IMR-90 (cell line): Measurements from ENCODE around the gene IL11RA. TPM values are rescaled to one million over a fixed set of nuclear protein-coding genes. Genes with fewer than 3 reads are reported as not detected.

ENCODE experiments used
- ATAC-seq: fragments of 200-7000 bp; cut with Tn5 transposase; 2 replicates; pipeline ENCODE4 v1.9.1; 2020; ENCODE audit warnings: low read depth, mild to moderate bottlenecking, moderate library complexity
- BruUV-seq: library from RNA; stranded (reverse); fragments of 400-500 nt; replicated peaks from 2 replicates; lab custom pipeline; 2021; lab: Mats Ljungman, UMichigan
- CTCF ChIA-PET: fragments of 300-600 bp; formaldehyde crosslinking; extraction: SDS; loops from one replicate; lab custom pipeline; 2021; ENCODE audit warnings: antibody characterized with exemption; lab: Yijun Ruan, JAX
- POLR2A ChIA-PET: fragments of 300-600 bp; sonication (Branson Sonifier 250); formaldehyde crosslinking; loops from one replicate; lab custom pipeline; 2022; ENCODE audit warnings: antibody characterized with exemption; ENCODE audit not compliant: unreplicated experiment; lab: Charles Lee
- DNase-seq: peaks from one replicate; pipeline ENCODE4 v3.0.0; 2013
- H2AFZ ChIP-seq: replicated peaks from 2 replicates; pipeline ENCODE3; 2013; ENCODE audit warnings: low read length, mild to moderate bottlenecking; ENCODE audit not compliant: poor library complexity
- H2AK5ac ChIP-seq: 2 replicates; pipeline ENCODE4 v1.6.1; 2013; ENCODE audit warnings: low read depth, low read length, inconsistent platforms
- H2AK9ac ChIP-seq: replicated peaks from 2 replicates; pipeline ENCODE3; 2013; ENCODE audit warnings: mild to moderate bottlenecking, low read depth, low read length, moderate library complexity; ENCODE audit not compliant: poor library complexity
- H2BK120ac ChIP-seq: 2 replicates; pipeline ENCODE4 v1.6.1; 2013; ENCODE audit warnings: low read depth, low read length, inconsistent platforms
- H2BK15ac ChIP-seq: 3 replicates; pipeline ENCODE4 v1.6.1; 2013; ENCODE audit warnings: low read depth, low read length, inconsistent platforms
- H2BK20ac ChIP-seq: 2 replicates; pipeline ENCODE4 v1.6.1; 2013; ENCODE audit warnings: low read depth, mild to moderate bottlenecking, inconsistent platforms, low read length, moderate library complexity
- H2BK5ac ChIP-seq: 2 replicates; pipeline ENCODE4 v1.6.1; 2013; ENCODE audit warnings: mild to moderate bottlenecking, low read depth, low read length, inconsistent platforms; ENCODE audit not compliant: poor library complexity, severe bottlenecking
- H3K14ac ChIP-seq: replicated peaks from 2 replicates; pipeline ENCODE4 v1.6.1; 2013; ENCODE audit warnings: low read depth, low read length, inconsistent platforms
- H3K18ac ChIP-seq: 2 replicates; pipeline ENCODE4 v1.6.1; 2013; ENCODE audit warnings: low read depth, low read length, control low read depth
- H3K23ac ChIP-seq: 2 replicates; pipeline ENCODE4 v1.6.1; 2013; ENCODE audit warnings: low read depth, low read length, inconsistent platforms
- H3K27ac ChIP-seq: 2 replicates; pipeline ENCODE4 v1.5.1; 2013; ENCODE audit warnings: mild to moderate bottlenecking, control low read depth, low read length; ENCODE audit not compliant: insufficient read depth
- H3K27me3 ChIP-seq: 2 replicates; pipeline ENCODE4 v1.6.1; 2013; ENCODE audit warnings: low read length; ENCODE audit not compliant: control insufficient read depth, insufficient read depth
- H3K36me3 ChIP-seq: 2 replicates; pipeline ENCODE4 v1.6.1; 2013; ENCODE audit warnings: low read length, mixed read lengths; ENCODE audit not compliant: control insufficient read depth, insufficient read depth
- H3K4ac ChIP-seq: 2 replicates; pipeline ENCODE4 v1.6.1; 2013; ENCODE audit warnings: low read depth, low read length, inconsistent platforms
- H3K4me1 ChIP-seq: 2 replicates; pipeline ENCODE4 v1.6.1; 2013; ENCODE audit warnings: low read length, mixed read lengths; ENCODE audit not compliant: control insufficient read depth, insufficient read depth
- H3K4me2 ChIP-seq: 2 replicates; pipeline ENCODE4 v1.6.1; 2013; ENCODE audit warnings: low read depth, mild to moderate bottlenecking, control low read depth, low read length, moderate library complexity
- H3K4me3 ChIP-seq: 2 replicates; pipeline ENCODE4 v1.5.1; 2013; ENCODE audit warnings: low read depth, mild to moderate bottlenecking, control low read depth, low read length, moderate library complexity; ENCODE audit not compliant: insufficient read depth
- H3K56ac ChIP-seq: 2 replicates; pipeline ENCODE4 v1.6.1; 2013; ENCODE audit warnings: low read length, inconsistent platforms; ENCODE audit not compliant: insufficient read depth; ENCODE audit errors: extremely low read depth
- H3K79me1 ChIP-seq, 2 experiments: 2 replicates each; pipeline ENCODE4 v1.6.1; 2013; ENCODE audit warnings: low read length in 2 of 2, inconsistent platforms in 1 of 2, low read depth in 1 of 2
- H3K9ac ChIP-seq: 2 replicates; pipeline ENCODE4 v1.6.1; 2013; ENCODE audit warnings: low read depth, low read length, control low read depth
- H3K9me1 ChIP-seq: 2 replicates; pipeline ENCODE4 v1.6.1; 2013; ENCODE audit warnings: low read length, inconsistent platforms; ENCODE audit not compliant: insufficient read depth
- H3K9me3 ChIP-seq: 2 replicates; pipeline ENCODE4 v1.6.1; 2013; ENCODE audit warnings: low read length; ENCODE audit not compliant: control insufficient read depth, insufficient read depth
- H4K20me1 ChIP-seq: 2 replicates; pipeline ENCODE4 v1.6.1; 2013; ENCODE audit warnings: low read length, inconsistent platforms; ENCODE audit not compliant: insufficient read depth
- H4K5ac ChIP-seq: 2 replicates; pipeline ENCODE4 v1.6.1; 2013; ENCODE audit warnings: mild to moderate bottlenecking, low read depth, low read length, control low read depth
- H4K8ac ChIP-seq, 2 experiments: 2 replicates each; pipeline ENCODE4 v1.6.1; 2013; ENCODE audit warnings: low read depth in 2 of 2, low read length in 2 of 2, control low read depth in 1 of 2, inconsistent platforms in 1 of 2
- H4K91ac ChIP-seq: 2 replicates; pipeline ENCODE4 v1.6.1; 2013; ENCODE audit warnings: low read depth, low read length, inconsistent platforms; ENCODE audit not compliant: insufficient read depth
- CEBPB ChIP-seq: IDR thresholded peaks from 2 replicates; pipeline ENCODE4 v1.6.1; 2012; ENCODE audit warnings: low read depth, low read length, improper control_type of control experiment
- CHD1 ChIP-seq: IDR thresholded peaks from 2 replicates; pipeline ENCODE4 v1.6.1; 2012; ENCODE audit warnings: low read depth, low read length, improper control_type of control experiment
- MAZ ChIP-seq: IDR thresholded peaks from 2 replicates; pipeline ENCODE4 v1.6.1; 2012; ENCODE audit warnings: low read depth, mild to moderate bottlenecking, low read length, improper control_type of control experiment, moderate library complexity, borderline replicate concordance
- MXI1 ChIP-seq: IDR thresholded peaks from 2 replicates; pipeline ENCODE4 v1.6.1; 2012; ENCODE audit warnings: low read depth, mild to moderate bottlenecking, low read length, moderate library complexity, borderline replicate concordance
- RFX5 ChIP-seq: IDR thresholded peaks from 2 replicates; pipeline ENCODE4 v1.8.0; 2012; ENCODE audit warnings: low read depth, mild to moderate bottlenecking, low read length, moderate library complexity
- SMC3 ChIP-seq: fragments of 150-350 bp; IDR thresholded peaks from 2 replicates; pipeline ENCODE4 v1.6.1; 2016; ENCODE audit warnings: low read depth, mild to moderate bottlenecking, antibody characterized with exemption, low read length, moderate library complexity
- WGBS, 2 experiments: methylation state at CpG; one replicate each; pipeline versions ENCODE4 v1.1.5 to v1.1.7; 2013; ENCODE audit warnings: missing lambda C conversion rate in 2 of 2; ENCODE audit not compliant: insufficient read length in 1 of 2; ENCODE audit errors: extremely low coverage in 2 of 2; 5-methylcytosine and 5-hydroxymethylcytosine counted together
- dilution Hi-C: fragments of 300-500 bp; cut with HindIII; formaldehyde crosslinking; loops from one replicate; pipeline ENCODE4 v1.14.3; 2018; ENCODE audit warnings: low sequenced_read_pairs; ENCODE audit not compliant: unreplicated experiment
- in situ Hi-C: fragments of 300-500 bp; cut with MboI; formaldehyde crosslinking; loops from 3 replicates; pipeline ENCODE4 v1.14.3; 2019; ENCODE audit warnings: low sequenced_read_pairs, inconsistent platforms, mixed read lengths
- intact Hi-C: fragments of 100-400 bp; cut with micrococcal nuclease; formaldehyde crosslinking; loops from 2 replicates; pipeline ENCODE4 v1.10.0; 2022
- polyA plus RNA-seq, 3 experiments: library from polyadenylated mRNA; depleted of rRNA; stranded (reverse); fragments of >200 nt; gene quantifications; 2 replicates each; pipeline ENCODE4 v1.2.3, GENCODE V29; 2012; ENCODE audit warnings: low replicate concordance in 1 of 3
- total RNA-seq: library from RNA; depleted of rRNA; stranded (reverse); fragments of >200 nt; gene quantifications from 2 replicates; pipeline ENCODE4 v1.2.3, GENCODE V29; 2012
- TF ChIP-seq, protein P1 (sequence below): conservative IDR thresholded peaks from 2 replicates; pipeline ENCODE4 v1.5.1; 2012; ENCODE audit warnings: mild to moderate bottlenecking, low read depth, low read length, improper control_type of control experiment

IL11RA gene
- total and polyA plus RNA-seq, 2 of the 4 experiments (the other 2 are of a cell fraction): 8.2 to 15.9 TPM

- H3K4me2 ChIP-seq: peak overlapping the region; percentile 96
- peak overlapping the region; percentile 90 for H4K5ac ChIP-seq
- peak overlapping the region; percentile 82 for H3K18ac ChIP-seq
- peaks cover 35% of the 10 kb centered on the region for H3K4me1 ChIP-seq
- peak overlapping the region; percentile 88 for H2AFZ ChIP-seq
- peak overlapping the region; percentile 53 for H4K91ac ChIP-seq
- H3K36me3 ChIP-seq: peaks cover 13% of the 10 kb centered on the region
- peak overlapping the region; percentile 72 for H3K56ac ChIP-seq
- H2BK5ac ChIP-seq: peak overlapping the region; percentile 80
- H4K20me1 ChIP-seq: no peaks in the 10 kb centered on the region
- TF ChIP-seq MAZ (peak; percentile 58), SMC3 (no peak), CHD1 (no peak), RFX5 (no peak), MXI1 (0 out of 2 replicates have a peak, but pooled peaks have one; percentile 42), CEBPB (no peak)
- TF ChIP-seq, protein P1, sequence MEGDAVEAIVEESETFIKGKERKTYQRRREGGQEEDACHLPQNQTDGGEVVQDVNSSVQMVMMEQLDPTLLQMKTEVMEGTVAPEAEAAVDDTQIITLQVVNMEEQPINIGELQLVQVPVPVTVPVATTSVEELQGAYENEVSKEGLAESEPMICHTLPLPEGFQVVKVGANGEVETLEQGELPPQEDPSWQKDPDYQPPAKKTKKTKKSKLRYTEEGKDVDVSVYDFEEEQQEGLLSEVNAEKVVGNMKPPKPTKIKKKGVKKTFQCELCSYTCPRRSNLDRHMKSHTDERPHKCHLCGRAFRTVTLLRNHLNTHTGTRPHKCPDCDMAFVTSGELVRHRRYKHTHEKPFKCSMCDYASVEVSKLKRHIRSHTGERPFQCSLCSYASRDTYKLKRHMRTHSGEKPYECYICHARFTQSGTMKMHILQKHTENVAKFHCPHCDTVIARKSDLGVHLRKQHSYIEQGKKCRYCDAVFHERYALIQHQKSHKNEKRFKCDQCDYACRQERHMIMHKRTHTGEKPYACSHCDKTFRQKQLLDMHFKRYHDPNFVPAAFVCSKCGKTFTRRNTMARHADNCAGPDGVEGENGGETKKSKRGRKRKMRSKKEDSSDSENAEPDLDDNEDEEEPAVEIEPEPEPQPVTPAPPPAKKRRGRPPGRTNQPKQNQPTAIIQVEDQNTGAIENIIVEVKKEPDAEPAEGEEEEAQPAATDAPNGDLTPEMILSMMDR: no peak
- peak overlapping the region; percentile 97 for H2AK5ac ChIP-seq
- no TSS peak for BruUV-seq
- peak overlapping the region; percentile 6 to 77 for H4K8ac ChIP-seq
- no peaks in the 10 kb centered on the region for H3K27me3 ChIP-seq
- peak overlapping the region; percentile 71 for H3K9ac ChIP-seq
- whole genome bisulfite sequencing, 2 experiments: 16% methylated on average over 4 of the region's 11 CpGs; no CpG with 5 or more reads in 1 of the 2 experiments
- peak overlapping the region; percentile 79 for H3K4ac ChIP-seq
- dilution Hi-C loops (no loop called here), intact Hi-C loops (no loop called here), in situ Hi-C loops (no loop called here)
- DNase-seq (peak; percentile 52), ATAC-seq (peak; percentile 18)
- H2BK20ac ChIP-seq: peak overlapping the region; percentile 66; the same call in 1 of the 2 replicates
- ChIA-PET POLR2A (interaction anchor here (0.7 to 0.9 kb wide), 2 partner anchors 9 to 17 kb away, joined by 3 to 5 read pairs; partner anchors contain the start of gene CCL27), CTCF (interaction anchor here (1.0 to 1.9 kb wide), 2 partner anchors 12 to 49 kb away, joined by 3 to 6 read pairs; no protein-coding TSS in a partner anchor)
- H3K9me1 ChIP-seq: peaks cover 27% of the 10 kb centered on the region
- no peaks in the 10 kb centered on the region for H3K9me3 ChIP-seq
- peaks cover 3 to 34% of the 10 kb centered on the region in 2 experiments; a peak in 3 of 4 replicates for H3K79me1 ChIP-seq
- peak overlapping the region; percentile 77 for H3K27ac ChIP-seq
- peak overlapping the region; percentile 67; the same call in 2 of the 3 replicates for H2BK15ac ChIP-seq
- H2BK120ac ChIP-seq: peak overlapping the region; percentile 73
- peak overlapping the region; percentile 62 for H2AK9ac ChIP-seq
- H3K14ac ChIP-seq: peak overlapping the region; percentile 87
- H3K23ac ChIP-seq: peak overlapping the region; percentile 89
- no peak overlapping the region for H3K4me3 ChIP-seq
These were observed 1.4 kb downstream of the IL11RA start for GRCh38 chr9:34653151-34654072.
